Psoas muscle (tissue), 8 donors: ENCODE measurements around the gene BANK1. TPM values are rescaled to one million over a fixed set of nuclear protein-coding genes. Genes with fewer than 3 reads are reported as not detected.

Experiments used
- ATAC-seq, 4 donors: fragments of 200-7000 bp; cut with Tn5 transposase; one replicate each; pipeline ENCODE4 v1.9.1; 2020; ENCODE audit warnings: moderate library complexity in 3 of 4, mild to moderate bottlenecking in 2 of 4
- DNase-seq, 2 donors: peaks; one replicate each; pipeline ENCODE4 v3.0.0-alpha.2; 2020
- H3K27ac ChIP-seq: fragments of 200-600 bp; one replicate; pipeline ENCODE4 v1.8.0; 2022
- H3K27me3 ChIP-seq, 3 donors: fragments of 200-600 bp in 1 of 3; one replicate each; pipeline versions ENCODE4 v1.6.1 to v1.8.0; 2013 to 2022; ENCODE audit warnings: low read length in 2 of 3, mild to moderate bottlenecking in 2 of 3, moderate library complexity in 1 of 3; ENCODE audit not compliant: insufficient read depth in 3 of 3
- H3K36me3 ChIP-seq, 2 donors: fragments of 200-600 bp in 1 of 2; one replicate each; pipeline versions ENCODE4 v1.6.1 to v1.8.0; 2013 to 2022; ENCODE audit warnings: low read depth in 1 of 2, mild to moderate bottlenecking in 1 of 2, moderate library complexity in 1 of 2; ENCODE audit not compliant: insufficient read depth in 1 of 2
- H3K4me1 ChIP-seq: fragments of 200-600 bp; one replicate; pipeline ENCODE4 v1.8.0; 2022
- H3K4me3 ChIP-seq: fragments of 200-600 bp; one replicate; pipeline ENCODE4 v1.8.0; 2022; ENCODE audit warnings: mild to moderate bottlenecking
- H3K9me3 ChIP-seq: fragments of 200-600 bp; one replicate; pipeline ENCODE4 v1.8.0; 2022
- CTCF ChIP-seq: fragments of 200-600 bp; IDR thresholded peaks from one replicate; pipeline ENCODE4 v1.8.0; 2022; ENCODE audit warnings: antibody characterized with exemption
- WGBS, 3 donors: extraction: QIAGEN DNeasy Blood & Tissue Kit; methylation state at CpG; one replicate each; pipeline versions ENCODE4 v1.1.6 to v1.1.7; 2013; 5-methylcytosine and 5-hydroxymethylcytosine counted together
- intact Hi-C, 2 donors: fragments of 100-400 bp; cut with DNase I; formaldehyde crosslinking; loops; one replicate each; pipeline versions ENCODE4 v1.11.0 to v1.14.2; 2022
- polyA plus RNA-seq, 3 donors: library from polyadenylated mRNA; stranded (reverse); fragments of 200-250 nt; gene quantifications; one replicate each; pipeline ENCODE4 v1.2.3, GENCODE V29; 2013
- total RNA-seq, 4 donors: library from RNA; stranded (reverse); fragmentation: NEBNext Ultra II Directional in 2 of 4; extraction: Animal tissue kit (Norgen Biotek cat#: 25700) in 2 of 4; gene quantifications; one replicate each; pipeline versions ENCODE4 v1.2.1 to v1.2.4, GENCODE V29; 2021 to 2023
- donor health status: healthy with polysubstance abuse.
- donor health status: DM: no; HTN: no; CAD: no; lungs with moderate emphysema.
- donor health status: Bipolar disorder and iron deficiency.
- donor health status: healthy.
- donor health status: DM: yes; HTN: yes; CAD: no.
- donor health status: DM: no; HTN: no; CAD: no.
- donor health status: DM: no; HTN: no; CAD: no.
- donor health status: DM: yes; HTN: yes; CAD: no.

BANK1 gene
- total and polyA plus RNA-seq, 7 donors: 0.07 to 0.55 (median 0.17) TPM

- H3K27ac ChIP-seq: no peak overlapping the region
- 42 to 62% (median 54%) methylated on average over 1 of the region's 1 CpG for WGBS, 3 donors
- intact Hi-C loops: no loop called here
- no peaks in the 10 kb centered on the region for H3K4me1 ChIP-seq
- ATAC-seq (no peak), DNase-seq (no peak)
- H3K36me3 ChIP-seq: no peaks in the 10 kb centered on the region
- no peak overlapping the region for H3K4me3 ChIP-seq
- H3K27me3 ChIP-seq: peaks cover 0 to 3% (median 0%) of the 10 kb centered on the region in 3 donors
- TF ChIP-seq CTCF: no peak
- no peaks in the 10 kb centered on the region for H3K9me3 ChIP-seq
Observed at GRCh38 chr4:101981756-101982155, 191.2 kb downstream of the BANK1 start.

- intact Hi-C loops: no loop called here
- H3K36me3 ChIP-seq: no peaks in the 10 kb centered on the region
Observed at GRCh38 chr4:101983835-101984234, 193.3 kb downstream of the BANK1 start.

GRCh38 chr4:101987623-101988243 lies 197.2 kb downstream of the BANK1 start:
- Histone ChIP-seq H3K27me3 (peaks cover 0 to 3% (median 0%) of the 10 kb centered on the region in 3 donors), H3K4me1 (no peaks in the 10 kb centered on the region), H3K36me3 (no peaks in the 10 kb centered on the region), H3K9me3 (no peaks in the 10 kb centered on the region), H3K27ac (no peak overlapping the region), H3K4me3 (no peak overlapping the region)
- WGBS, 3 donors: 74 to 77% (median 76%) methylated on average over 5 of the region's 5 CpGs
- ATAC-seq (no peak), DNase-seq (no peak)
- TF ChIP-seq CTCF: no peak
- intact Hi-C loops: no loop called here

More at GRCh38 chr4:101983835-101984234, 193.3 kb downstream of the BANK1 start:
- Histone ChIP-seq H3K9me3 (no peaks in the 10 kb centered on the region), H3K4me1 (no peaks in the 10 kb centered on the region), H3K4me3 (no peak overlapping the region), H3K27me3 (peaks cover 0 to 3% (median 0%) of the 10 kb centered on the region in 3 donors), H3K27ac (no peak overlapping the region)
- no peak for TF ChIP-seq CTCF
- WGBS, 3 donors: 81 to 87% (median 82%) methylated on average over 1 of the region's 1 CpG
- ATAC-seq (no peak), DNase-seq (no peak)

- Histone ChIP-seq H3K4me1 (no peaks in the 10 kb centered on the region), H3K27ac (no peak overlapping the region), H3K9me3 (no peaks in the 10 kb centered on the region), H3K4me3 (no peak overlapping the region), H3K27me3 (no peaks in the 10 kb centered on the region), H3K36me3 (no peaks in the 10 kb centered on the region)
- WGBS, 3 donors: 90 to 95% (median 91%) methylated on average over 3 of the region's 3 CpGs
- ATAC-seq: no peak
- DNase-seq: no peak
- TF ChIP-seq CTCF: no peak
- intact Hi-C loops: no loop called here
Observed at GRCh38 chr4:101989551-101989950, 199.0 kb downstream of the BANK1 start.

GRCh38 chr4:101992446-101992845 lies 201.9 kb downstream of the BANK1 start:
- WGBS, 3 donors: 96 to 97% (median 97%) methylated on average over 2 of the region's 2 CpGs
- DNase-seq (no peak), ATAC-seq (no peak)
- intact Hi-C loops: no loop called here
- no peak for TF ChIP-seq CTCF
- H3K9me3 ChIP-seq: peaks cover 2% of the 10 kb centered on the region
- H3K36me3 ChIP-seq: no peaks in the 10 kb centered on the region
- H3K4me3 ChIP-seq: no peak overlapping the region
- H3K4me1 ChIP-seq: no peaks in the 10 kb centered on the region
- H3K27me3 ChIP-seq: no peaks in the 10 kb centered on the region
- H3K27ac ChIP-seq: no peak overlapping the region
